Erythroblast (primary cell): ENCODE results near the gene ELAC2.

Source experiments
- DNase-seq, 2 experiments: peaks; one replicate each; lab custom pipeline; 2025; lab: John Stamatoyannopoulos, UW
- GATA1 ChIP-seq: IDR thresholded peaks from 2 replicates; pipeline ENCODE4 v1.6.1; 2011; ENCODE audit warnings: low read depth, mild to moderate bottlenecking, control low read depth, low read length, moderate library complexity
- POLR2A ChIP-seq: IDR thresholded peaks from 2 replicates; pipeline ENCODE4 v1.6.1; 2011; ENCODE audit warnings: mild to moderate bottlenecking, low read length

ELAC2 gene

GRCh38 chr17:13017655-13018459 lies at the start of gene ELAC2:
ELAC2 (minus strand) TSS chr17:13018027; CDS start chr17:13017947, 80 bp downstream.
- peak; percentile 98 to 99 for DNase-seq
- peak; percentile 58 for TF ChIP-seq GATA1
- TF ChIP-seq POLR2A, result peak; percentile 83

GRCh38 chr17:13065032-13065431 lies 47.2 kb upstream of the ELAC2 start:
- no peak for DNase-seq
- no peak for TF ChIP-seq GATA1
- no peak for TF ChIP-seq POLR2A

- no peak for DNase-seq
Observed at GRCh38 chr17:13055131-13055530, 37.3 kb upstream of the ELAC2 start.

GRCh38 chr17:13054666-13055065 lies 36.8 kb upstream of the ELAC2 start:
- DNase-seq, result no peak

More at GRCh38 chr17:13055131-13055530, 37.3 kb upstream of the ELAC2 start:
- TF ChIP-seq POLR2A (no peak), GATA1 (no peak)

GRCh38 chr17:13051915-13052314 lies 34.1 kb upstream of the ELAC2 start:
- DNase-seq, result no peak
- TF ChIP-seq POLR2A (no peak), GATA1 (no peak)

More at GRCh38 chr17:13054666-13055065, 36.8 kb upstream of the ELAC2 start:
- TF ChIP-seq GATA1 (no peak), POLR2A (no peak)

- no peak for DNase-seq
- TF ChIP-seq GATA1, result no peak
- no peak for TF ChIP-seq POLR2A
Observed at GRCh38 chr17:13047011-13047606, 29.3 kb upstream of the ELAC2 start.

GRCh38 chr17:13046361-13046760 lies 28.5 kb upstream of the ELAC2 start:
- TF ChIP-seq GATA1 (no peak), POLR2A (no peak)

GRCh38 chr17:13044572-13045065 lies 26.8 kb upstream of the ELAC2 start:
- TF ChIP-seq POLR2A, result no peak
- TF ChIP-seq GATA1, result no peak
- no peak for DNase-seq

More at GRCh38 chr17:13046361-13046760, 28.5 kb upstream of the ELAC2 start:
- no peak for DNase-seq

- TF ChIP-seq GATA1 (no peak), POLR2A (no peak)
- DNase-seq, result no peak
Observed at GRCh38 chr17:13038931-13039665, 21.3 kb upstream of the ELAC2 start.

- TF ChIP-seq GATA1 (no peak), POLR2A (no peak)
- DNase-seq, result no peak
Observed at GRCh38 chr17:13036751-13037150, 18.9 kb upstream of the ELAC2 start.

- no peak for TF ChIP-seq POLR2A
- TF ChIP-seq GATA1, result no peak
- no peak for DNase-seq
Observed at GRCh38 chr17:13035420-13035819, 17.6 kb upstream of the ELAC2 start.

- TF ChIP-seq POLR2A, result no peak
- peak; percentile 61 to 73 for DNase-seq
Observed at GRCh38 chr17:13031718-13032350, 14.0 kb upstream of the ELAC2 start.

- peak; percentile 62 to 75 for DNase-seq
- TF ChIP-seq GATA1 (no peak), POLR2A (no peak)
Observed at GRCh38 chr17:13030459-13031300, 12.9 kb upstream of the ELAC2 start.
